ENCODE measurements around the gene HSPE1.

GRCh38 chr2:197477797-197478196, 22.4 kb upstream of the HSPE1 start:
- TF ChIP-seq EZH2 (IDR thresholded peaks at IDR 0.05), result no peak
- no peak for TF ChIP-seq POLR2AphosphoS5 (IDR thresholded peaks at IDR 0.05; ENCODE audit: borderline replicate concordance, low read depth, low read length)
- TF ChIP-seq FOXP2 (optimal IDR thresholded peaks at IDR 0.05; ENCODE audit: control extremely low read depth, extremely low read length, insufficient read depth), result no peak
